Osteocyte (in vitro differentiated cells): ENCODE measurements around the gene COX19. TPM values are rescaled to one million over a fixed set of nuclear protein-coding genes. Genes with fewer than 3 reads are reported as not detected.

Source experiments
- DNase-seq: peaks from one replicate; pipeline ENCODE4 v3.0.0; 2021; ENCODE audit warnings: mixed read lengths; ENCODE audit not compliant: unreplicated experiment; ENCODE audit errors: extremely low spot score
- H3K27ac Mint-ChIP-seq: one replicate; pipeline ENCODE4 v1.8.0; 2021; ENCODE audit warnings: mild to moderate bottlenecking, mixed read lengths; ENCODE audit not compliant: unreplicated experiment
- H3K27me3 Mint-ChIP-seq: one replicate; pipeline ENCODE4 v1.8.0; 2021; ENCODE audit warnings: mixed read lengths; ENCODE audit not compliant: unreplicated experiment
- H3K36me3 Mint-ChIP-seq: one replicate; pipeline ENCODE4 v1.8.0; 2021; ENCODE audit warnings: mixed read lengths; ENCODE audit not compliant: unreplicated experiment
- H3K4me1 Mint-ChIP-seq: one replicate; pipeline ENCODE4 v1.8.0; 2021; ENCODE audit warnings: mixed read lengths; ENCODE audit not compliant: unreplicated experiment
- H3K4me3 Mint-ChIP-seq: one replicate; pipeline ENCODE4 v1.8.0; 2021; ENCODE audit warnings: mild to moderate bottlenecking, moderate library complexity, mixed read lengths; ENCODE audit not compliant: unreplicated experiment
- H3K9me3 Mint-ChIP-seq: one replicate; pipeline ENCODE4 v1.8.0; 2021; ENCODE audit warnings: mixed read lengths; ENCODE audit not compliant: unreplicated experiment
- total RNA-seq: library from RNA; stranded (reverse); gene quantifications from 2 replicates; pipeline ENCODE4 v1.2.1, GENCODE V29; 2021
- TF ChIP-seq, protein P1 (sequence below): fragments of 200-600 bp; sonication (generic); IDR thresholded peaks from 2 replicates; pipeline ENCODE4 v1.5.0; 2021; ENCODE audit warnings: antibody characterized with exemption, mild to moderate bottlenecking, moderate library complexity

The COX19 gene
- total RNA-seq, 1 donor from 2014 or later = 11.4 TPM

DNA sequence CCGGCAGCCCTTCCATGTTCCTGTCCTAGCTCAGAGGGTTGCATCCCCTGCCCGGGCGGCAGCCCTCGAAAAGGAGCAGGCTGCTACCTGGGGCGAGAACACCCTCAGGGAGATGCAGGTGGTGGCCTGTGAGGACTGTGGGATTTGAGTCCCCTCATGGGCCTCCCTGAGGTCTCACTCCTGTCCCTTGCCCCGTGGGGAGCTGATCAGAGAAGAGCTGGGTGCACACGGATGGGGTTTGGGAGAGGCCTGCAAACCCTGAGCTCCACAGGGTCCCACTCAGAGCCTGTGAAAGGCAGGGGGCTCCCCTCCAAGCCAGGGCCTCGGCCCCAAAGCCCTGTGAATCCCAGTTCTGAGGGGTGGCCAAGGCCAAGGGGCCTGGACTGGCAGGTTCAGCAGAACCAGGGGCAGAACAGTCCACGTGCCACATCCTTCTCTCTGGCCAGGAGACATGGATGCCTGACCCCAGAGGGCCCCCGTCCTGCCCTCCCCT, 7.2 kb upstream of the COX19 start:
- Mint-ChIP-seq H3K27me3 (no peaks in the 10 kb centered on the region), H3K4me1 (peaks cover 3% of the 10 kb centered on the region), H3K4me3 (no peak overlapping the region), H3K36me3 (no peaks in the 10 kb centered on the region), H3K27ac (no peak overlapping the region), H3K9me3 (no peaks in the 10 kb centered on the region)
- TF ChIP-seq, protein P1, sequence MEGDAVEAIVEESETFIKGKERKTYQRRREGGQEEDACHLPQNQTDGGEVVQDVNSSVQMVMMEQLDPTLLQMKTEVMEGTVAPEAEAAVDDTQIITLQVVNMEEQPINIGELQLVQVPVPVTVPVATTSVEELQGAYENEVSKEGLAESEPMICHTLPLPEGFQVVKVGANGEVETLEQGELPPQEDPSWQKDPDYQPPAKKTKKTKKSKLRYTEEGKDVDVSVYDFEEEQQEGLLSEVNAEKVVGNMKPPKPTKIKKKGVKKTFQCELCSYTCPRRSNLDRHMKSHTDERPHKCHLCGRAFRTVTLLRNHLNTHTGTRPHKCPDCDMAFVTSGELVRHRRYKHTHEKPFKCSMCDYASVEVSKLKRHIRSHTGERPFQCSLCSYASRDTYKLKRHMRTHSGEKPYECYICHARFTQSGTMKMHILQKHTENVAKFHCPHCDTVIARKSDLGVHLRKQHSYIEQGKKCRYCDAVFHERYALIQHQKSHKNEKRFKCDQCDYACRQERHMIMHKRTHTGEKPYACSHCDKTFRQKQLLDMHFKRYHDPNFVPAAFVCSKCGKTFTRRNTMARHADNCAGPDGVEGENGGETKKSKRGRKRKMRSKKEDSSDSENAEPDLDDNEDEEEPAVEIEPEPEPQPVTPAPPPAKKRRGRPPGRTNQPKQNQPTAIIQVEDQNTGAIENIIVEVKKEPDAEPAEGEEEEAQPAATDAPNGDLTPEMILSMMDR = no peak
- no peak for DNase-seq

DNA sequence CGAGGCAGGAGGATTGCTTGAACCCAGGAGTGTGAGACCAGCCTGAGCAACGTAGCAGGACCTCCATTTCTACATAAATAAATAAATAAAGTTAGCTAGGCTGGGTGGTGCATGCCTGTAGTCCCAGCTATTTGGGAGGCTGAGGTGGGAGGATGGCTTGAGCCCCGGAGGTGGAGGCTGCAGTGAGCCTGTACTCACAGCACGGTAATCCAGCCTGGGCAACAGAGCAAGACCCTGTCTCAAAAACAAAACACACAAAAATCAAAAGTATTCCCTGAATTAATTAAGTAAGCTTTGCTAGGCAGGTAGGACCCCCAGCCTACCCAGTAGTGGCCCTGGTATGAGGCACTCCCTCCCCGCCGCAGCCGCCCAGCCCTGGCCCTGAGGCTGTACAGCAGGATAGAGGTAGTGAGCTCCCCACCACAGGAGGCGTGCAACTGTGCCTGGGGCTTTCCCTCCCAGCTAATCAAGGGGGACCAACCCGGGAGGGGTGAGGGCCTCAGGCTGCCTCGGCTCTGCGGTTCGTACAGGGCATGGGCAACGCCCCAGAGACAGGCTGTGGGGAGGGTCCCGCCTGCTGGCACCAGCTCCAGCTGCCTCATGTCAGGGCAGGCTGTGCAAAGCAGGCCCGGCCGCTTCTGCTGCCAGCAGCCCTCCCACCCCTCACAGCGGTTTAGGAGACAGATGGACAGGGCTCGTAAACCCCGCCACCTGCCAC, 6.6 kb upstream of the COX19 start:
- TF ChIP-seq, protein P1 = no peak
- DNase-seq = no peak
- Mint-ChIP-seq H3K27me3 (no peaks in the 10 kb centered on the region), H3K9me3 (no peaks in the 10 kb centered on the region), H3K27ac (no peak overlapping the region), H3K4me1 (peaks cover 3% of the 10 kb centered on the region), H3K4me3 (no peak overlapping the region), H3K36me3 (no peaks in the 10 kb centered on the region)

DNA sequence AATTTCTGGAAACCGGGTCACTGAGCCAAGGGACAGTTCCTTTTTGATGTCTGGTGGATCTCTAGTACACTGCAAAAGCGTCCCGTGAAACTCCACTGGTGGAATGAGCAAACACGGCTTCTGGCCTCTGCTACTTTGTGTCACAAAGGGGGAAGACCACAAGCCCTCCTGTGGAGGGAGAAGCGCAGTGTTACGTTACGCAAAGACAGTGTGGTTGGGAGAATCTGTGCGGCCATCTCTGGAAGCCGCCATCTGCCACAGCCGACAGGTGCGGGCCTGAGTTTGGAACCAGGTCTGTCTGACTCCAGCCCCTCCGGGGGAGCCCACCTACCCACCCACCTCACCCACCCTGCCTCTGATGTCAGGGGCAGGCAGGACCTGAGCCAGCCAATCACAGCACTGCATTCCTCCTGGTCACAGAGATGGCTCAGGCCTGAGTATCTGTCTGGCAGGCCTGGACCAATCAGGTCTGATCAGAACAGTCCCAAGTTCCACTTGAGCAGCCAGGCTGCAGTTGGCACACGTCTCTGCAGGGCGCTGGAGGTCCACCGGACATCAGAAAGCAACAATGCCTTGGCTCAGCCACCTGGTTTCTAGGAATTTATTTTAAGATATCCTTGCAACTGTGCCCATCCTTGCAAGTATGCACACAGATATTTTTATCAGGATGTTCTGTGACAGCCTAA, 4.7 kb upstream of the COX19 start:
- Mint-ChIP-seq H3K4me1 (peaks cover 1% of the 10 kb centered on the region), H3K4me3 (no peak overlapping the region), H3K27me3 (no peaks in the 10 kb centered on the region), H3K36me3 (no peaks in the 10 kb centered on the region), H3K27ac (no peak overlapping the region), H3K9me3 (no peaks in the 10 kb centered on the region)
- TF ChIP-seq, protein P1 = no peak
- DNase-seq = no peak

DNA sequence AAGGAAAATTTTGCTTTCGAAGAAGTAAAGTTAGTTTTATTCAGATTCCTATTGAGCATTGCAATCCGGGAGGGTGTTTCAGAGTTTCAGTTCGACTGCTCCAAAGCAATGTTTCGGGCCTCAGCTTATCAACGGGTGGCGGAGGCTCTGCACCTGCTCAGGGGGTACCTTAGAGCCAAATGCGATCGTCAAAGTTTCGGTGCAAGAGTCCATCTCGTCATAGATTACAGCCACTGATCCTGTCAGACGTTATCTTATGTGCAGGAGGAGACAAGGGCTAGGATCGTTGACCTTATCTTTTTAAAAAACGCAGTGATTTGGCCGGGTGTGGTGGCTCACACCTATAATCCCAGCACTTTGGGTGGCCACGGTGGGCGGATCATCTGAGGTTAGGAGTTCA, 3.8 kb upstream of the COX19 start:
- Mint-ChIP-seq H3K9me3 (no peaks in the 10 kb centered on the region), H3K27ac (no peak overlapping the region), H3K27me3 (no peaks in the 10 kb centered on the region), H3K4me1 (peaks cover 8% of the 10 kb centered on the region), H3K4me3 (no peak overlapping the region), H3K36me3 (no peaks in the 10 kb centered on the region)
- TF ChIP-seq, protein P1 = no peak
- DNase-seq = no peak

DNA sequence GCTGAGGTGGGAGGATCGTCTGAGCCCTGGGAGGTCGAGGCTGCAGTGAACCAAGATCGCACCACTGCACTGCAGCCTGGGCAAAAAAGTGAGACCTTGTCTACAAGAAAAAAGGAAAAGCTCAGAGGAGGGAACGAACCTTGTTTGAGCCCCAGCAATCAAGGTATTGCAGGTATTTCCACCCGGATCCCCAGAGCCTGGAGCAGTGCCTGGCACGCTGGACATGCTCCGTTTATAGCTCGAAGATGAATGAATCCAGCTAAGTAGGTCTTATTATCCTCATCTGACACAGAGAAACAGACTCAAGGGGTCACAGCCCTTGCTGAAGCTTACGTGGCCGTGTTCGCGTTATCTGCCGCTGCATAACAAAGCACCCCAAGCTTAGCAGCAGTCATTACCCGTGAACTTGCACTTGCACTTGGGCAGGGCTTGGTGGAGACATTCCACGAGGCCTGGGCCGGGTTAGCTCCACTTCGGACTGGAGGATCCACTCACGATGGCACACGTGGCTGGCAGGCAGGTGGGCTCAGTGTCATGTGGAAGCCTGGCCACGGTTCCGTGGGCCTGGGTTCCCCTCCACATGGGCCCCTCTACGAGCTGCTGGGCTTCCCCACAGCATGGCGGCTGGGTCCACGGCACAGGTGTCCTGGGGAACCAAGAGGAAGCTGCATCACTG, 3.2 kb upstream of the COX19 start:
- no peak for DNase-seq
- H3K4me1 Mint-ChIP-seq = peaks cover 12% of the 10 kb centered on the region
- no peaks in the 10 kb centered on the region for H3K9me3 Mint-ChIP-seq
- no peaks in the 10 kb centered on the region for H3K27me3 Mint-ChIP-seq
- no peak overlapping the region for H3K4me3 Mint-ChIP-seq
- no peak overlapping the region for H3K27ac Mint-ChIP-seq
- TF ChIP-seq, protein P1 = no peak
- H3K36me3 Mint-ChIP-seq = no peaks in the 10 kb centered on the region
